Neuronal stem cell (in vitro differentiated cells): Measurements from ENCODE around the gene C5orf63.
A peak's percentile ranks its signal among the peaks of the same experiment; 100 is the strongest.

Experiments used
- DNase-seq: peaks from one replicate; pipeline ENCODE4 v3.0.0-alpha.2; 2013; ENCODE audit warnings: low spot score
- H2AFZ ChIP-seq: one replicate; pipeline ENCODE4 v1.6.1; 2013; ENCODE audit warnings: mild to moderate bottlenecking, low read length, inconsistent platforms
- H2AK5ac ChIP-seq: 2 replicates; pipeline ENCODE4 v1.6.1; 2013; ENCODE audit warnings: low read depth, mild to moderate bottlenecking, inconsistent platforms, low read length, moderate library complexity, mixed read lengths
- H2BK120ac ChIP-seq: 2 replicates; pipeline ENCODE4 v1.6.1; 2013; ENCODE audit warnings: low read depth, mild to moderate bottlenecking, inconsistent platforms, low read length, moderate library complexity, mixed read lengths
- H2BK12ac ChIP-seq: one replicate; pipeline ENCODE4 v1.6.1; 2013; ENCODE audit warnings: low read length, inconsistent platforms
- H2BK15ac ChIP-seq: 2 replicates; pipeline ENCODE4 v1.6.1; 2013; ENCODE audit warnings: mild to moderate bottlenecking, low read length, inconsistent platforms, mixed read lengths
- H2BK5ac ChIP-seq: one replicate; pipeline ENCODE4 v1.6.1; 2013; ENCODE audit warnings: inconsistent platforms, mild to moderate bottlenecking, low read length, moderate library complexity
- H3K14ac ChIP-seq: one replicate; pipeline ENCODE4 v1.6.1; 2013; ENCODE audit warnings: low read length, inconsistent platforms
- H3K18ac ChIP-seq: 2 replicates; pipeline ENCODE4 v1.6.1; 2013; ENCODE audit warnings: low read length, inconsistent platforms
- H3K23ac ChIP-seq: 2 replicates; pipeline ENCODE4 v1.6.1; 2013; ENCODE audit warnings: low read depth, mild to moderate bottlenecking, mixed read lengths, low read length, inconsistent platforms; ENCODE audit not compliant: poor library complexity
- H3K27ac ChIP-seq: replicated peaks from 3 replicates; pipeline ENCODE4 v1.5.1; 2013; ENCODE audit warnings: low read length, inconsistent platforms
- H3K27me3 ChIP-seq, 3 experiments: 2 replicates each; pipeline ENCODE4 v1.6.1; 2013; ENCODE audit warnings: low read length in 3 of 3, mild to moderate bottlenecking in 2 of 3, inconsistent platforms in 1 of 3, low read depth in 1 of 3, mixed read lengths in 1 of 3, moderate library complexity in 1 of 3; ENCODE audit not compliant: control insufficient read depth in 3 of 3, insufficient read depth in 3 of 3
- H3K36me3 ChIP-seq, 2 donors: replicated peaks in 1 of 2; 2 replicates each; pipeline ENCODE4 v1.6.1; 2013; ENCODE audit warnings: low read length in 2 of 2; ENCODE audit not compliant: control insufficient read depth in 2 of 2, insufficient read depth in 2 of 2
- H3K4ac ChIP-seq: 2 replicates; pipeline ENCODE4 v1.6.1; 2013; ENCODE audit warnings: inconsistent platforms, mild to moderate bottlenecking, low read length, moderate library complexity
- H3K4me1 ChIP-seq, 2 donors: 1 replicate in 1 of 2; 2 replicates in 1 of 2; pipeline ENCODE4 v1.6.1; 2013; ENCODE audit warnings: low read length in 2 of 2, low read depth in 1 of 2; ENCODE audit not compliant: control insufficient read depth in 2 of 2, insufficient read depth in 1 of 2
- H3K4me2 ChIP-seq: one replicate; pipeline ENCODE4 v1.6.1; 2013; ENCODE audit warnings: mild to moderate bottlenecking, low read length, inconsistent platforms; ENCODE audit not compliant: insufficient read depth, poor library complexity, severe bottlenecking
- H3K4me3 ChIP-seq, 2 donors: 2 replicates each; pipeline ENCODE4 v1.5.1; 2013; ENCODE audit warnings: low read length in 2 of 2, mild to moderate bottlenecking in 2 of 2, inconsistent platforms in 1 of 2, moderate library complexity in 1 of 2
- H3K79me1 ChIP-seq: one replicate; pipeline ENCODE4 v1.6.1; 2013; ENCODE audit warnings: low read depth, mild to moderate bottlenecking, inconsistent platforms, low read length, moderate library complexity
- H3K9ac ChIP-seq: one replicate; pipeline ENCODE4 v1.6.1; 2013; ENCODE audit warnings: mild to moderate bottlenecking, low read depth, low read length, inconsistent platforms; ENCODE audit not compliant: poor library complexity
- H3K9me3 ChIP-seq, 2 donors: replicated peaks in 1 of 2; 2 replicates each; pipeline versions ENCODE3 to v1.6.1; 2013; ENCODE audit warnings: low read length in 2 of 2, mild to moderate bottlenecking in 2 of 2, inconsistent platforms in 1 of 2, low read depth in 1 of 2, mixed read lengths in 1 of 2, moderate library complexity in 1 of 2; ENCODE audit not compliant: control insufficient read depth in 2 of 2, insufficient read depth in 1 of 2
- H4K8ac ChIP-seq: one replicate; pipeline ENCODE4 v1.6.1; 2013; ENCODE audit warnings: low read depth, mild to moderate bottlenecking, inconsistent platforms, low read length, moderate library complexity
- H4K91ac ChIP-seq: one replicate; pipeline ENCODE4 v1.6.1; 2013; ENCODE audit warnings: low read length, low read depth, mild to moderate bottlenecking, inconsistent platforms; ENCODE audit not compliant: poor library complexity
- WGBS, 2 donors: extraction: QIAGEN DNeasy Blood & Tissue Kit; methylation state at CpG; one replicate each; pipeline ENCODE4 v1.1.7; 2013; ENCODE audit warnings: missing lambda C conversion rate in 2 of 2, mixed read lengths in 1 of 2; ENCODE audit not compliant: insufficient read length in 2 of 2, insufficient replicate concordance in 1 of 2; ENCODE audit errors: extremely low coverage in 2 of 2; 5-methylcytosine and 5-hydroxymethylcytosine counted together

C5orf63 gene

GRCh38 chr5:127066721-127067120, 6.6 kb downstream of the C5orf63 start:
- no peak overlapping the region for H3K18ac ChIP-seq
- no peaks in the 10 kb centered on the region for H3K9me3 ChIP-seq
- H3K4ac ChIP-seq, result no peak overlapping the region
- H2AFZ ChIP-seq, result no peak overlapping the region
- no peak overlapping the region for H4K8ac ChIP-seq
- no peak overlapping the region for H2BK5ac ChIP-seq
- H3K36me3 ChIP-seq, result no peaks in the 10 kb centered on the region
- no peak for DNase-seq
- H3K79me1 ChIP-seq, result no peaks in the 10 kb centered on the region
- no peak overlapping the region for H3K27ac ChIP-seq
- no peaks in the 10 kb centered on the region for H3K27me3 ChIP-seq
- H3K4me3 ChIP-seq, result no peak overlapping the region
- H2BK15ac ChIP-seq, result no peak overlapping the region
- no peak overlapping the region for H3K23ac ChIP-seq
- no peak overlapping the region for H2AK5ac ChIP-seq
- no peak overlapping the region for H3K4me2 ChIP-seq
- peaks cover 0 to 29% of the 10 kb centered on the region in 2 donors for H3K4me1 ChIP-seq
- no peak overlapping the region for H3K9ac ChIP-seq
- no peak overlapping the region for H4K91ac ChIP-seq
- H2BK12ac ChIP-seq, result no peak overlapping the region
- no peak overlapping the region for H3K14ac ChIP-seq
- no peak overlapping the region for H2BK120ac ChIP-seq

DNA sequence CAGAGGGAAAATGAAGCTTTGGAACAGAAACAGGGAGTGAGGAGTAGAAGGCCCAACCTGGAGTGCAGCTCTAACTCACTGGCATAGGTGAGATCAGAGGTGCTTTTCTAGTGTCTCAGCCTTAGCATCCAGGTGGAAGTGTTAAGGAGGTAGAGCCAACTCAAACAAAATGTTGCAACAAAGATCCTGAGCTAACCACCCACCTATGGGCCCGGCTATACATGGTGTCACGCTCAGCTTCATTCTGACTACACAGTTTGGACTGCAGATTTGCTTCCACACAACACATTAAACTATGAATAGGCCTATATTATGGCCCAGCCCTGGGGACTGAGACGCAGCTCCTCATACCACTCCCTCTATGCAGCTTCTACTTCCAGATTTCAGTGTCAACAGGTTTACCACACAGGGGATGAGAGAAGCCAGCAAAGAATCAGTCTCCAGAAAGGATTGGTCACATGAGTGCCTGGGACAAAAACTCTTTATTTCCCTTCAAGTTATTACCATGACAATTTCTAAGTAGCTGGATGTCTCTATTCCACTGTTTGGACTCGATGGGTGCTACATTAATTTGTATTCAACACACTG, 9.0 kb downstream of the C5orf63 start:
- Histone ChIP-seq H2BK15ac (no peak overlapping the region), H3K4me2 (no peak overlapping the region), H2BK120ac (no peak overlapping the region), H2BK12ac (no peak overlapping the region), H3K4me1 (peaks cover 0 to 25% of the 10 kb centered on the region in 2 donors), H3K4me3 (no peak overlapping the region), H2AFZ (peak overlapping the region; percentile 62), H4K91ac (no peak overlapping the region), H3K14ac (no peak overlapping the region), H3K27me3 (no peaks in the 10 kb centered on the region), H3K36me3 (no peaks in the 10 kb centered on the region), H3K23ac (no peak overlapping the region), H3K4ac (no peak overlapping the region), H3K9ac (no peak overlapping the region), H3K79me1 (no peaks in the 10 kb centered on the region), H2BK5ac (no peak overlapping the region), H4K8ac (no peak overlapping the region), H3K9me3 (no peaks in the 10 kb centered on the region), H2AK5ac (no peak overlapping the region), H3K27ac (no peak overlapping the region), H3K18ac (no peak overlapping the region)
- DNase-seq, result no peak
- no CpG with 5 or more reads among the region's 4 CpGs for WGBS, 2 donors

GRCh38 chr5:127063257-127063913, 9.9 kb downstream of the C5orf63 start:
- peak overlapping the region; percentile 12 for H2AFZ ChIP-seq
- no peak overlapping the region for H3K4ac ChIP-seq
- no peak overlapping the region for H2BK12ac ChIP-seq
- H2BK5ac ChIP-seq, result no peak overlapping the region
- no peak overlapping the region for H2AK5ac ChIP-seq
- no peak overlapping the region for H3K9ac ChIP-seq
- peaks cover 0 to 16% of the 10 kb centered on the region in 2 donors for H3K4me1 ChIP-seq
- H3K79me1 ChIP-seq, result no peaks in the 10 kb centered on the region
- H3K18ac ChIP-seq, result no peak overlapping the region
- H4K91ac ChIP-seq, result no peak overlapping the region
- no peak overlapping the region for H3K14ac ChIP-seq
- no peak overlapping the region for H3K23ac ChIP-seq
- H3K27me3 ChIP-seq, result no peaks in the 10 kb centered on the region
- WGBS, 2 donors, result no CpG with 5 or more reads among the region's 2 CpGs
- no peak overlapping the region for H4K8ac ChIP-seq
- H3K4me3 ChIP-seq, result no peak overlapping the region
- H3K4me2 ChIP-seq, result no peak overlapping the region
- no peaks in the 10 kb centered on the region for H3K9me3 ChIP-seq
- H3K36me3 ChIP-seq, result no peaks in the 10 kb centered on the region
- H2BK15ac ChIP-seq, result no peak overlapping the region
- no peak overlapping the region for H2BK120ac ChIP-seq
- no peak overlapping the region for H3K27ac ChIP-seq
- DNase-seq, result no peak

GRCh38 chr5:127061956-127062355, 11.3 kb downstream of the C5orf63 start:
- Histone ChIP-seq H3K27me3 (no peaks in the 10 kb centered on the region), H3K79me1 (no peaks in the 10 kb centered on the region), H3K27ac (no peak overlapping the region), H3K9me3 (no peaks in the 10 kb centered on the region), H3K4me3 (no peak overlapping the region), H2BK5ac (no peak overlapping the region), H2BK15ac (no peak overlapping the region), H2BK12ac (no peak overlapping the region), H2AK5ac (no peak overlapping the region), H3K4me2 (no peak overlapping the region), H2BK120ac (no peak overlapping the region), H4K91ac (no peak overlapping the region), H3K23ac (no peak overlapping the region), H3K9ac (no peak overlapping the region), H4K8ac (no peak overlapping the region), H2AFZ (no peak overlapping the region), H3K4ac (no peak overlapping the region), H3K4me1 (peaks cover 0 to 16% of the 10 kb centered on the region in 2 donors), H3K36me3 (no peaks in the 10 kb centered on the region), H3K18ac (no peak overlapping the region), H3K14ac (no peak overlapping the region)
- DNase-seq, result no peak
- WGBS, 2 donors, result no CpG with 5 or more reads among the region's 1 CpG
